GM23338 (cell line): ENCODE data around the gene CDHR2. TPM values are rescaled to one million over a fixed set of nuclear protein-coding genes. Genes with fewer than 3 reads are reported as not detected.

Experiments used
- ATAC-seq: fragments of 200-7000 bp; cut with Tn5 transposase; 3 replicates; pipeline ENCODE4 v1.9.1; 2020
- DNase-seq: peaks from one replicate; pipeline ENCODE4 v3.0.0-alpha.2; 2015; ENCODE audit warnings: low spot score
- H2AFZ ChIP-seq: fragments of 200-600 bp; sonication (generic); 2 replicates; pipeline ENCODE4 v1.8.0; 2016; ENCODE audit warnings: antibody characterized with exemption, mild to moderate bottlenecking, moderate library complexity
- H3F3A ChIP-seq: fragments of 200-600 bp; sonication (generic); replicated peaks from 2 replicates; pipeline ENCODE4 v1.8.0; 2017; ENCODE audit warnings: antibody characterized with exemption, mixed run types, low read depth
- H3K27ac ChIP-seq: fragments of 200-600 bp; sonication (generic); 2 replicates; pipeline ENCODE4 v1.6.1; 2016; ENCODE audit warnings: low read depth
- H3K27me3 ChIP-seq: fragments of 200-600 bp; sonication (generic); 2 replicates; pipeline ENCODE4 v1.8.0; 2016; ENCODE audit warnings: mild to moderate bottlenecking, mixed run types, moderate library complexity; ENCODE audit not compliant: insufficient read depth
- H3K36me3 ChIP-seq: fragments of 200-600 bp; sonication (generic); 2 replicates; pipeline ENCODE4 v1.8.0; 2016; ENCODE audit warnings: mild to moderate bottlenecking; ENCODE audit not compliant: insufficient read depth
- H3K4me1 ChIP-seq: fragments of 200-600 bp; sonication (generic); 2 replicates; pipeline ENCODE4 v1.8.0; 2016; ENCODE audit warnings: mild to moderate bottlenecking, moderate library complexity; ENCODE audit not compliant: insufficient read depth
- H3K4me2 ChIP-seq: fragments of 200-600 bp; sonication (generic); 2 replicates; pipeline ENCODE4 v1.7.1; 2017; ENCODE audit warnings: mixed run types
- H3K4me3 ChIP-seq: fragments of 200-600 bp; sonication (generic); 2 replicates; pipeline ENCODE4 v1.6.1; 2016; ENCODE audit warnings: mixed run types
- H3K79me2 ChIP-seq: fragments of 200-600 bp; sonication (generic); replicated peaks from 2 replicates; pipeline ENCODE4 v1.8.0; 2017; ENCODE audit warnings: mild to moderate bottlenecking; ENCODE audit not compliant: insufficient read depth
- H3K9me2 ChIP-seq: fragments of 200-600 bp; sonication (generic); 2 replicates; pipeline ENCODE4 v1.8.0; 2017; ENCODE audit not compliant: insufficient read depth
- H4K20me1 ChIP-seq: fragments of 200-600 bp; sonication (generic); replicated peaks from 2 replicates; pipeline ENCODE4 v1.8.0; 2017; ENCODE audit warnings: mild to moderate bottlenecking; ENCODE audit not compliant: insufficient read depth
- H3K27ac Mint-ChIP-seq: 2 replicates; pipeline ENCODE4 v1.8.0; 2020; ENCODE audit warnings: inconsistent platforms, mild to moderate bottlenecking, moderate library complexity, mixed read lengths
- H3K27me3 Mint-ChIP-seq: 3 replicates; pipeline ENCODE4 v1.8.0; 2022; ENCODE audit warnings: low read depth, mild to moderate bottlenecking, moderate library complexity, mixed read lengths, inconsistent platforms; ENCODE audit not compliant: insufficient read depth, poor library complexity
- H3K36me3 Mint-ChIP-seq: 3 replicates; pipeline ENCODE4 v1.8.0; 2021; ENCODE audit warnings: low read depth, mild to moderate bottlenecking, inconsistent platforms, moderate library complexity, mixed read lengths
- H3K4me1 Mint-ChIP-seq: 3 replicates; pipeline ENCODE4 v1.8.0; 2020; ENCODE audit warnings: mild to moderate bottlenecking, inconsistent platforms, mixed read lengths
- H3K4me3 Mint-ChIP-seq: 3 replicates; pipeline ENCODE4 v1.8.0; 2021; ENCODE audit warnings: moderate library complexity, mild to moderate bottlenecking, inconsistent platforms, mixed read lengths
- H3K9me3 Mint-ChIP-seq: 3 replicates; pipeline ENCODE4 v1.8.0; 2020; ENCODE audit warnings: moderate library complexity, mild to moderate bottlenecking, inconsistent platforms, mixed read lengths
- CREB1 ChIP-seq: fragments of 250-450 bp; sonication (Bioruptor Pico); IDR thresholded peaks from 2 replicates; pipeline ENCODE4 v1.5.0; 2020; ENCODE audit warnings: low read depth, mild to moderate bottlenecking, moderate library complexity
- CTCF ChIP-seq, 2 experiments: fragments of 200-600 bp in 1 of 2; sonication (generic) in 1 of 2; conservative IDR thresholded peaks; 2 replicates each; pipeline versions ENCODE4 v1.5.1 to v1.6.1; 2016 to 2017; ENCODE audit warnings: antibody characterized with exemption in 2 of 2, low read depth in 2 of 2, mild to moderate bottlenecking in 2 of 2, moderate library complexity in 1 of 2
- ETS1 ChIP-seq: IDR thresholded peaks from 2 replicates; pipeline ENCODE4 v1.6.1; 2016; ENCODE audit warnings: antibody characterized with exemption
- EZH2 ChIP-seq: fragments of 200-600 bp; sonication (generic); IDR thresholded peaks from one replicate; pipeline ENCODE4 v1.8.0; 2017; ENCODE audit warnings: antibody characterized with exemption, mild to moderate bottlenecking, low read depth; ENCODE audit not compliant: unreplicated experiment
- EZH2phosphoT487 ChIP-seq: fragments of 200-600 bp; sonication (generic); IDR thresholded peaks from one replicate; pipeline ENCODE4 v1.8.1; 2018; ENCODE audit warnings: antibody characterized with exemption; ENCODE audit not compliant: unreplicated experiment
- JUNB ChIP-seq: IDR thresholded peaks from one replicate; pipeline ENCODE4 v1.6.1; 2016; ENCODE audit warnings: antibody characterized with exemption; ENCODE audit not compliant: unreplicated experiment
- NANOG ChIP-seq: IDR thresholded peaks from 2 replicates; pipeline ENCODE4 v1.6.1; 2016; ENCODE audit warnings: antibody characterized with exemption, borderline replicate concordance
- POLR2AphosphoS5 ChIP-seq: IDR thresholded peaks from 2 replicates; pipeline ENCODE4 v1.6.1; 2016; ENCODE audit warnings: antibody characterized with exemption, low read depth
- REST ChIP-seq: IDR thresholded peaks from one replicate; pipeline ENCODE4 v1.6.1; 2018; ENCODE audit warnings: antibody characterized with exemption; ENCODE audit not compliant: unreplicated experiment
- STAT1 ChIP-seq: IDR thresholded peaks from one replicate; pipeline ENCODE4 v1.6.1; 2016; ENCODE audit warnings: antibody characterized with exemption; ENCODE audit not compliant: unreplicated experiment
- ZNF114 ChIP-seq: fragments of 250-450 bp; sonication (Bioruptor Pico); IDR thresholded peaks from 2 replicates; pipeline ENCODE4 v1.5.0; 2020; ENCODE audit warnings: mild to moderate bottlenecking, moderate library complexity
- ZNF331 ChIP-seq: fragments of 250-450 bp; sonication (Bioruptor Pico); IDR thresholded peaks from 2 replicates; pipeline ENCODE4 v1.5.0; 2020; ENCODE audit warnings: low read depth, mild to moderate bottlenecking, moderate library complexity
- ZNF462 ChIP-seq: fragments of 250-450 bp; sonication (Bioruptor Pico); IDR thresholded peaks from 2 replicates; pipeline ENCODE4 v1.5.0; 2020; ENCODE audit warnings: mild to moderate bottlenecking, moderate library complexity
- polyA plus RNA-seq: library from polyadenylated mRNA; unstranded; fragments of >200 nt; fragmentation: Nextera tagmentation; extraction: Ambion mirVana; gene quantifications from 2 replicates; pipeline ENCODE4 v1.2.1, GENCODE V29; 2016
- total RNA-seq: library from RNA; depleted of rRNA; stranded (reverse); fragments of >200 nt; shearing (Covaris generic); gene quantifications from 2 replicates; pipeline ENCODE4 v1.2.3, GENCODE V29; 2014

CDHR2 gene
- total and polyA plus RNA-seq, 2 experiments from 2014 or later = not detected

- Mint-ChIP-seq H3K4me3 (no peak overlapping the region), H3K4me1 (peaks cover 2% of the 10 kb centered on the region; the same call in 1 of the 3 replicates), H3K27ac (no peak overlapping the region), H3K9me3 (no peaks in the 10 kb centered on the region), H3K27me3 (peaks cover 13% of the 10 kb centered on the region), H3K36me3 (peaks cover 40% of the 10 kb centered on the region)
- Histone ChIP-seq H4K20me1 (peaks cover 14% of the 10 kb centered on the region), H3K9me2 (no peaks in the 10 kb centered on the region), H3K4me2 (no peak overlapping the region), H3K36me3 (peaks cover 14% of the 10 kb centered on the region; the same call in 1 of the 2 replicates), H3K4me3 (no peak overlapping the region), H2AFZ (no peak overlapping the region), H3K27me3 (no peaks in the 10 kb centered on the region), H3K79me2 (peaks cover 17% of the 10 kb centered on the region), H3F3A (peaks cover 9% of the 10 kb centered on the region; the same call in 1 of the 2 replicates), H3K4me1 (0 out of 2 replicates have a peak, but pooled peaks cover under 1% of the 10 kb centered on the region), H3K27ac (no peak overlapping the region; the same call in 1 of the 2 replicates)
- ATAC-seq = peak; percentile 5; the same call in 1 of the 3 replicates
- DNase-seq = no peak
- TF ChIP-seq ETS1 (no peak), CREB1 (CRISPR knock-in tag) (no peak), CTCF (conservative IDR thresholded peaks at IDR 0.05; ENCODE audit: low read depth in 2 of 2) (no peak), EZH2 (no peak), STAT1 (no peak), EZH2phosphoT487 (no peak), REST (no peak), NANOG (no peak), ZNF331 (CRISPR knock-in tag) (no peak), JUNB (no peak), ZNF462 (no peak), POLR2AphosphoS5 (no peak), ZNF114 (CRISPR knock-in tag) (no peak)
These were observed 20.8 kb upstream of the CDHR2 start for GRCh38 chr5:176528301-176528700.
